Activated CD4-positive, CD25-positive, alpha-beta regulatory T cell treated with anti-CD3 and anti-CD28 coated beads, Interleukin-2, amount 50 U/mL, for 72 hours (primary cell): ENCODE data around the gene UQCC3.
A peak's percentile ranks its signal among the peaks of the same experiment; 100 is the strongest.
"Not testable (repeated sequence)": the region's sequence is repeated elsewhere in the genome, so short reads cannot be mapped to it uniquely, and the experiment has no call there.

Experiments
- DNase-seq: peaks from one replicate; pipeline ENCODE4 v3.0.0; 2021

Gene UQCC3

DNA sequence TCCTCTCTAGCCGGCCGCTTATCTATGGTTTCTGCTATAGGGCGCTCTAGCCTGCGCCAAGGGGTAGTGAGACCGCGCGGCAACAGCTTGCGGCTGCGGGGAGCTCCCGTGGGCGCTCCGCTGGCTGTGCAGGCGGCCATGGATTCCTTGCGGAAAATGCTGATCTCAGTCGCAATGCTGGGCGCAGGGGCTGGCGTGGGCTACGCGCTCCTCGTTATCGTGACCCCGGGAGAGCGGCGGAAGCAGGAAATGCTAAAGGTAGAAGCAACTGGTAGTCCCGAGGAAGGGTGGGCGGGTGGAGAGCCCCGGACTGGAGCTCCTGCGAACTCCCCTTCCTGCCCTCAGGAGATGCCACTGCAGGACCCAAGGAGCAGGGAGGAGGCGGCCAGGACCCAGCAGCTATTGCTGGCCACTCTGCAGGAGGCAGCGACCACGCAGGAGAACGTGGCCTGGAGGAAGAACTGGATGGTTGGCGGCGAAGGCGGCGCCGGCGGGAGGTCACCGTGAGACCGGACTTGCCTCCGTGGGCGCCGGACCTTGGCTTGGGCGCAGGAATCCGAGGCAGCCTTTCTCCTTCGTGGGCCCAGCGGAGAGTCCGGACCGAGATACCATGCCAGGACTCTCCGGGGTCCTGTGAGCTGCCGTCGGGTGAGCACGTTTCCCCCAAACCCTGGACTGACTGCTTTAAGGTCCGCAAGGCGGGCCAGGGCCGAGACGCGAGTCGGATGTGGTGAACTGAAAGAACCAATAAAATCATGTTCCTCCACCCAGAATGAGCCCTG lies at the start of gene UQCC3, which contains the start of gene LBHD1:
UQCC3 (plus strand) TSS at position 66 of the 782 bp plus-strand sequence; CDS start at position 139, 73 bp downstream.
LBHD1 (minus strand) TSS at position 660 of the 782 bp plus-strand sequence. CDS start 2,236 bp downstream, outside the sequence.
- peak; percentile 66 for DNase-seq

DNA sequence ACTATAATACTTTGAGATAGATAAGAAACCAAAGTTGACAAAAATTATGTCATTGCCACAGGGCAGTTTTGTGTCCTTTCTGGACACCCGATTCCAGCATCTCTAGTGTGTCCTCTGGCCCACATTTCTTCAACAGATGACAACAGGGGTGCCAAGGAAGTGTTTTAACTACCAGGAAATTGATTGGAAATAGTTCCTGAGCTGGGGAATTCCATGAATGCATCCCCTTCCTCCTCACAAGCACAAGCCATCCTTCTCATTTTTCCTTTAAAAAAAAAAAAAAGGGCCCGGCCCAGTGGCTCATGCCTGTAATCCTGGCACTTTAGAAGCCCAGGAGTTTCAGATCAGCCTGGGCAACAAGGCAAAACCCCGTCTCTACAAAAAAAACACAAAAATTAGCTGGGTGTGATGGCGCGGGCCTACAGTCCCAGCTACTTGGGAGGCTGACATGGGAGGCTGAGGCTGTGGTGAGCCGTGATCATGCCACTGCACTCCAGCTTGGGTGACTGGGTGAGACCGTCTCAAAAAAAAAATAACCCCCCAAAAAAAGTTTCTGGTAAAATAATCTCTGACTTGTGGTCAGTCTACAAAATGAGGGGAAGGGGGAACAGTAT lies 48.9 kb upstream of the UQCC3 start:
- no peak for DNase-seq

GRCh38 chr11:62627713-62628112 lies 43.8 kb upstream of the UQCC3 start:
- DNase-seq, result no peak

DNA sequence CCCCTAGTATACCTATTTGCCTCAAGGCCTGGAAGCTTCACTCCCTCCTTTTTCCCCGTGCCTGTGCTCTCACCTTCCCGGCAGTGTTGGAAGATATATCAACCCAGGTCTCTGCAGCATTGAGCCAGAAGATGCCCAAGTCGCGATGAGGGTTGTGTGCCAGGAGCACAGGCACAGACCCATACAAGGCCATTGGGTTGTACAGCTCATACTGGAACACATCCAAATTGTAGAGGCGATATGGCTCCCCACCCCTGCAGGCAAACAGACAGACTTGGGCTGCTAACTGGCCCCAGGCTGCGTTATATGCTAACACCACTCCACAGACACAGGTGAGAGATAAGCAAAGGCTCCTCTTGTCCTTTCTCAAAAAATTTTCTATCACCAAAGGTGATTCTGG lies 39.0 kb upstream of the UQCC3 start:
- no peak for DNase-seq

DNA sequence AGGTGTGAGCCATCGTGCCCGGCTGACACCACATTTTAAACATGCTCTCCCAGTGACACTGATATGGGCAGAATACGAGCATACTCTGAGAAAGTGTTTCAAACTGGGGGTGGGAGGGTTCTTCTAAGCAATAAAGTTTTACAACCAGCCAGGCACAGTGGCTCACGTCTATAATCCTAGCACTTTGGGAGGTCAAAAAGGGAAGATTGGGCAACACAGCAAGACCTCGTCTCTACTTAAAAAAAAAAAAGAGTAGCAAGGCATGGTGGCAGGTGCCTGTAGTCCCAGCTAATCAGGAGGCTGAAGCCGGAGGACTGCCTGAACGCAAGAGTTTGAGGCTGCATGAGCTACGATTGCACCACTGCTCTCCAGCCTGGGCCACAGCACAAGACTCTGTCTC lies 27.3 kb upstream of the UQCC3 start:
- DNase-seq, result no peak

GRCh38 chr11:62645671-62645945 lies 25.9 kb upstream of the UQCC3 start:
- no peak for DNase-seq

- DNase-seq, result peak; percentile 97
Measured at GRCh38 chr11:62645946-62646824, 25.3 kb upstream of the UQCC3 start, which contains the start of gene GANAB. GANAB (minus strand) TSS chr11:62646613; CDS start chr11:62646599, 14 bp downstream.

- no peak for DNase-seq
Measured at GRCh38 chr11:62646825-62647608, 24.5 kb upstream of the UQCC3 start.

DNA sequence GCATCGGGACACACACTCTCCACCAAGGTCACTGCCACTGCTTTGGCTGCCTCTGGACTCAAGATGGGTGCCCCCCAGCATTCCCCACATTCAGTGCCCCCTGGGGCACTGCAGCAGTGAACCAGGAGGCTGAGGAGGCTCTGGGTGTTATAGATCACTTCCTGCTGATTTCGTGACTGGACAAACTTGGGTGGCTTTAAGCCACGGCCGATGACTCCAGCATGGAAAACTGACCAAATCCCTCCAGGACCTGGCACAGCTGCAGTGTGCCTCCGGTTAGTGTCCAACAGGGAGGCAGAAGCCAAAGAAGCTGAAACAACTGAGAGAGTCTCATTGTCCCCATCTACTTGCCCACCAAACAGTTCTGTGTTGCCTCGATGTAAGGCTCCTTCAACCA lies 23.9 kb upstream of the UQCC3 start:
- DNase-seq, result no peak

GRCh38 chr11:62648185-62648966 lies 23.1 kb upstream of the UQCC3 start:
- DNase-seq, result no peak

DNA sequence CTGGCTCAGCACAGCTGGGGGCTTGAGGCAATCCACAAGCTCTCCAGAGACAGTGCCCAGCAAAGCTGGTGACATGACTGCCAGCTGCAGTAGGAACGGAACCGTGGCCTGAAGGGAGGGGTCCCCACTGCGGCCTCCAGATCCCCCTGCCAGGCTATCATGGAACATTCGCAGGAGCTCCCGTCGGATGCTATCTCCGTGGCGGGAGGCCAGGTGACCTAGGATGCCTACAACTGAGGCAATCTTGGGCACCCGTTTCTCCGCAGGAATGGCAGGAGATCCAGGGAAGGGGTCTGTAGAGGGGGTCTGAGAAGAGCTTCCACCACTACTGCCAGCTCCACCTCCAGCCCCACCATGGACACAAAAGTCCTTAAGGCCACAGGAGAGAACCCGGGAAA lies 22.5 kb upstream of the UQCC3 start:
- no peak for DNase-seq

DNA sequence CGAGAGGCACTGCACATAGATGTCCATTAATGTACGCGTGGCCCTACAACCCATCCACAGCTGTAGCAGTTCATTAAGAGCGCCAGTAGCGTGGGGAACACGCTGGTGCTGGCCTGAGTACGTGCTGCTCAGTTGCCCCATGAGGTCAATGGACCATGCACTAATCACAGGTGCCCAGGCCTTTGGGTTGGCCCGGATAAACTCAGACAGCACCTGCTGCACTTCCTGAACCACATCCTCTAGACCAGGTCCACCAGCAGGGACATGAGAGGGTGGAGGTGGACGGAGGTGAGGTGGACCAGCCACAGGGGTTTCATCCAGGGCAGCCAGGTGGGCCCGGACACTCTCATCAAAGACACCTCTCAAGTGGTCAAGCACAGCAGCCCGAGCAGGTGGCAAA lies 22.0 kb upstream of the UQCC3 start:
- no peak for DNase-seq

DNA sequence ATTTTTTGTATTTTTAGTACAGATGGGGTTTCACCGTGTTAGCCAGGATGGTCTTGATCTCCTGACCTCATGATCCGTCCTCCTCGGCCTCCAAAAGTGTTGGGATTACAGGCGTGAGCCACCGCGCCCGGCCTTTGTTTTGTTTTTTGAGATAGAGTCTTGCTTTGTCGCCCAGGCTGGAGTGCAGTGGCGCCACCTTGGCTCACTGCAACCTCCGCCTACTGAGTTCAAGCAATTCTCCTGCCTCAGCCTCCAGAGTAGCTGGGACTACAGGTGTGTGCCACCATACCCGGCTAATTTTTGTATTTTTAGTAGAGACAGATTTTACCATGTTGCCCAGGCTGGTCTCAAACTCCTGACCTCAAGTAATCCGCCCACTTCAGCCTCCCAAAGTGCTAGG lies 21.2 kb upstream of the UQCC3 start:
- not testable (repeated sequence) for DNase-seq

- DNase-seq, result no peak
Measured at GRCh38 chr11:62652161-62653006, 19.1 kb upstream of the UQCC3 start.

DNA sequence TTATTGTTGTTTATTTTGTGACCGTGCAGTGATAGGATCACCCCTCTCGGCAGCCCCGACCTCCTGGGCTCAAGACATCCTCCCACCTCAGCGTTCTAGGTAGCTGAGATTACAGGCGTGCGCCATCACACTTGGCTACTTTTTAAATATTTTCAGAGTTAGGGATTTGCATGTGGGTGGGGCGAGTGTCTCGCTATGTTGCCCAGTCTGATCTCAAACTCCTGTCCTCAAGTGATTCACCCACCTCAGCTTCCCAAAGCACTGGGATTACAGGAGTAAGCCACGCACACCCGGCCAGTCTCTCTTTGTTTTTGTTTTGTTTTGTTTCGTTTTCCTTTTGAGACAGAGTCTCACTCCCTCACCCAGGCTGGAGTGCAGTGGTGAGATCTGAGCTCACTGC lies 17.2 kb upstream of the UQCC3 start:
- DNase-seq, result no peak

DNA sequence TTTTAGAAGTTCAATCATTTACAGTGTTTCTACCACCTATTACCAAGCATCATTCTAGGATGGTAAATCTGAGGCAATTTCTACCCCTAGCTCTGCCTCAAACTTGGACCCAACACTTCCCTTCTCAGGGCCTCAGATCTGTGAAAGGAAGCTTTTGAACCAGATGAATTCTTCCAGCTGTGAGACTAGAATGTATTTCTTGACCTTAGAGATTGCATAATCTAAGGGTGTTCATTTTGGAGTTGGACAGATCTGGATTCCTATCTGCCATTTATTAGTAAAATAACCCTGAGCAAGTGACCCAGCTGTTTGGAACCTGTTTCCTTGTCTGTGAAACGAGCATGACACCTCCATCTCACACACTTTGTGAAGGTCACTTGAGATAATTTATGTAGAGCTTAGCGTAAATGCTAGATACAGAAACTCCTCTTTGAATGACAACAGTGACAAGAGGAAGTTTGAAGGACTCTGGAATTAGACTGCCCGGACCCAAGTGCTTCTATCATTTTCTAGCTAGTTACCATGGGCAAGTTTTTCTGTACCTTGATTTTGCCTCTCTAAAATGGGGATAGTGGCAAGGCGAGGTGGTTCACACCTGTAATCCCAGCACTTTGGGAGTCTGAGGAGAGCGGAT lies 14.6 kb upstream of the UQCC3 start:
- no peak for DNase-seq

GRCh38 chr11:62664405-62665074 lies 6.9 kb upstream of the UQCC3 start:
- DNase-seq, result no peak

GRCh38 chr11:62665075-62665598 lies 6.3 kb upstream of the UQCC3 start, which contains the start of the genes C11orf98 and CSKMT:
C11orf98 (minus strand) TSS chr11:62665210; CDS start chr11:62665169, 41 bp downstream.
CSKMT (plus strand) TSS chr11:62665312; CDS start chr11:62665880, 568 bp downstream.
- DNase-seq, result peak; percentile 96

- peak; percentile 57 for DNase-seq
Measured at GRCh38 chr11:62665599-62666258, 5.7 kb upstream of the UQCC3 start.
